ENCODE results near the gene CD207.
"Not testable (repeated sequence)": the region's sequence is repeated elsewhere in the genome, so short reads cannot be mapped to it uniquely, and the experiment has no call there.

The CD207 gene

GRCh38 chr2:70828914-70829824 is 6.4 kb downstream of the CD207 start:
- no peak for DNase-seq

- no peak for DNase-seq
Observed at GRCh38 chr2:70828115-70828514, 7.5 kb downstream of the CD207 start.

GRCh38 chr2:70827388-70827787 is 8.2 kb downstream of the CD207 start:
- no peak for DNase-seq

DNA sequence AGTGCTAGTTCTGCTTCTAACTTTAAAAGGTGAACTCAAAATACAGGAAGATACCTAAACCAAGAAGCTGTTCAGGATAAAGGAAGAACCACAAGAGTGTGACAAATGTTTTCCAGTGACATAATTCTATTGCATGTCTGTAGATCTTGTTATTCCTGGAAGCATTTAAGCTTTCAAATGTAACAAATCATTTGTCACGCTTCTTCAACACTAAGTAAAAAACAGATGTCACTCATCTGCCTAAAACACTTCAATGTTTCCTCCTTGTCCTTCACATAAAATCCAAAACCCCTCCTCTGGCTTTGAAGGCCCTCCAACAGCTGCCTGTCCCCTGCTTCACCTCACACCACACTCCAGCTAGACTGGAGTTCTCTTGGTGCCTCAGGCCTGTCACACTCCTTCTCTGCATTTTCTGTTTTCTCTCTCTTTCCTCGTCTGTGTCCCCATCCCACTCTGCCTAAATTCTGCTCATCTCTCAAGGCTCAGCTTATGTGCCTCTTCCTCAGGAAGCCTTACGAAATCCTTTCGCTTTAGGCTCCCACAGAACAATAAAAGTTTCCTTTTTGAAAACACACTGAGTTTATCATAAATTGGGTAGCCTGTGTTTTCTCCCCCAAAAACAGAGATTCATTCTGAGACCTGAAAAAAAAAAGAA is 8.8 kb downstream of the CD207 start:
- DNase-seq, result no peak

DNA sequence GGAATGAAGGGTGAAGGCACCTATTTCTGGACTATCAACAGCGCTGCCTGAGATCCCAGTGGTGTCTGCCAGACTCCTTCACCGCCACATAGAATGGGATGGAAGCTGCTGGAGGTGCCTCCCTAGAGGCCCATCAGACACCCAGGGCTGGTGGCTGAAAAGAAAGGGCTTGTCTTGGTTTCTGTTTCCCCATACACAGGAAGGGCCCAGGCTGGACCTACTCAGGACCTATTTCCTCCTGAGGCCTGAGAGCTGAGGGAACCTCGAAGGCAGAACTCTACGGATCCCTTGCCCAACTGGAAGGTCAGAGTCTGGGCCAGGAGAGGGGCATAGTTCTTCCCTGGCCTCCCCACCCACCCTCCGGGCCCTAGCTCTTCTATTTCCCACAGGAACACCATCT is 12.4 kb downstream of the CD207 start:
- no peak for DNase-seq

DNA sequence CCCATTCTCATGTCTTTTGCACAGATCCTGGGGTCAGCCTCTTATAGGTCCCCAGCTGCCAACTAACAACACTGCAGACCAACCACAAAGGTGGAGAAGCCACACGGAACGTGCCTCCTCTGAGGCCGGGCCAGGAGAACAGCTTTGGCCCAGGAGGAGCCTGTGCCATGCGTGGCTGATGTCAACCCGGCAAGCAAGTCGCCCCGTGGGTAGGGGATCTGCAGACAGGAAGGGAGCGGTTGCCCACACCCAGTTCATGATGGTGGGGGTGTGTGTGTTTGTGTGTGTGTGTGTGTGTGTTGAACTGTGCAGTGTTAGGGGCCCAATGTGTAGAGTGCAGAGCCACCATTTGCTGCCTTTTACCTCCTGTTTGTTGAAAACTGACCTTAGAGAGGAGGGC is 12.8 kb downstream of the CD207 start:
- no peak for DNase-seq

GRCh38 chr2:70820499-70820898 is 15.1 kb downstream of the CD207 start, which contains the start of gene CLEC4F:
CLEC4F (minus strand) TSS chr2:70820599; CDS start chr2:70820523, 76 bp downstream.
- no peak for DNase-seq

- no peak for DNase-seq
Observed at GRCh38 chr2:70817284-70817954, 18.2 kb downstream of the CD207 start.

GRCh38 chr2:70816726-70817125 is 18.9 kb downstream of the CD207 start:
- no peak for DNase-seq

GRCh38 chr2:70808983-70809958 is 26.3 kb downstream of the CD207 start:
- DNase-seq, result no peak

DNA sequence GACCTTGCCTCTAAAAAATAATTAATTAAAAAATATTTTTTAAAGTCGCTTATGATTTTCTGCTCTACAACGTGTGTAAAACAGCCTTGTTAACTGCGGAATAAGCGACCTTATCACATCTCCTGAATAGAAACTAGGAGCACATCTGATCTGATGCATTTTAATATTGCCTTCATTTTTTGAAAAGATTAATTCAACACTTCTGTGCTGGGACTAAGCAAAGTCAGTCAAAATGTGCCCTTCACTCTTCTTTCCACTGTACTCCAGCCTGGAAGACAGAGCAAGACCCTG is 27.8 kb downstream of the CD207 start:
- no peak for DNase-seq

- DNase-seq, result no peak
Observed at GRCh38 chr2:70807102-70807827, 28.4 kb downstream of the CD207 start.

- no peak for DNase-seq
Observed at GRCh38 chr2:70806620-70807019, 29.0 kb downstream of the CD207 start.

DNA sequence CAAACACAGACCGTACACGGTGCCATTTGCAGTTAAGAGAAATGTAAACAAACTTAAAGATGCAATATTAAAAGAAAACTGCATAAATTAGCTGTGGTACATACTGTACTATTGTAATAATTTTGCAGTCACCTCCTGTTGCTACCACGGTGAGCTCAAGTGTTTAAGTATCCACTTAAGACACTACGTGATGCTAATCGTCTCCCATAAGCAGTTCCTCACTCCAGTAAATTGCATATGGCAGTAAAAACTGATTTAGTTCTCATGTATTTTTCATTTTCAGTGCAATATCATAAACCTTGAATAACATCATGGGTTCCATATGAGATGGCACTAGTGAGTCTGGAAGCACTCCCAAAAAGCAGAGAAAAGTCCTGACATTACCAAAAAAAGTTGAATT is 29.6 kb downstream of the CD207 start:
- no peak for DNase-seq

- no peak for DNase-seq
Observed at GRCh38 chr2:70801607-70802263, 33.9 kb downstream of the CD207 start.

GRCh38 chr2:70799706-70800105 is 35.9 kb downstream of the CD207 start:
- DNase-seq, result no peak

DNA sequence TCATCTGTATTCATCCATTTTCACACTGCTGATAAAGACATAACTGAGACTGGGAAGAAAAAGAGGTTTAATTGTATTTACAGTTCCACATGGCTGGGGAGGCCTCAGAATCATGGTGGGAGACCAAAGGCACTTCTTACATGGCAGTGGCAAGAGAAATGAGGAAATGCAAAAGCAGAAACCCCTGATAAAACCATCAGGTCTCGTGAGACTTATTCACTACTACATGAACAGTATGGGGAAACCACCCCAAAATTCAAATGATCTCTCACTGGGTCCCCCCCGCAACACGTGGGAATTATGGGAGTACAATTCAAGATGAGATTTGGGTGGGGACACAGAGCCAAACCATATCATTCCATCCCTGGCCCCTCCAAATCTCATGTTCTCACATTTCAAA is 37.6 kb downstream of the CD207 start:
- DNase-seq, result not testable (repeated sequence)

- DNase-seq, result no peak
Observed at GRCh38 chr2:70797506-70797905, 38.1 kb downstream of the CD207 start.

GRCh38 chr2:70796262-70796661 is 39.4 kb downstream of the CD207 start:
- no peak for DNase-seq

DNA sequence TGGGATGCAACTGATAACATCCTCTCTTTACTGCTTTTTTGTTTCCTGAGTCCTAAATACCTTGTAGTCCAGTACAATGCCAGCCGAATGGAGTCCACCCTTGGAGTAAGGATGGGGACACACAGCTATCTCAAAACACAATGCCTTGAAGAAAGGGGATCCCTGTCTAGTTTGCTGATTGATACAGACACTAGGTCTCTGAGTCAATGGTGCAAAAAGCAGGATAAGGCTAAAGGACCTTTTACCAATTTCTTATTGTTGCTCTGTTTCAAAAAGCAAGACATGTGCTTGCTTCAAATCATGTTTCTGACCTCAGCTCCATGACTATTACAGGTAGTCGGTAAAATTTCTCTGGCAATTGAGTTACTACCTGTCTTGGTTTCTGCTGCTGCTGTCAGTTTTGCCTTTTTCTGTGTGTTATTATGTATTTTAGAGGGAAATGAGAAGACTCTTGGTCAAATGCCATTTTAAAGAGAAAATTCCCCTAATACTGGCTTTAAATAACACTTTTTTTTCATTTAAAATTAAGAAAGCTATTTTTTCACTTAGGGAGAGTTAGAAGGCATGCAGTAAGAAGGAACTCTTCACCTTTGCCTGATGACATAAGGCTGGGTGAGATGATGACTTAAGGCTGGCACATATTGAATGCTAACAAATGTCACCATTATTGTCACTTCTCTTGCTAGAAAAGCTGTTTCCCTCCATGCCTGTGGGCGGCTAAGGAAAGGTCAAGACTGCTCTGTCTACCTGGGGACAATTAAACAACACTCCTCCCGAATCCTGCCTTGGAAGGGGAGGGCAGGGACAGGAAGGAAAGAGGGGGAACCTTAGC is 40.2 kb downstream of the CD207 start:
- no peak for DNase-seq

Data from CD4-positive, alpha-beta T cell treated with Interferon gamma for 1 hour (primary cell).